Activated CD8-positive, alpha-beta T cell treated with anti-CD3 and anti-CD28 coated beads for 36 hours (primary cell): ENCODE measurements around the gene TBC1D1. TPM values are rescaled to one million over a fixed set of nuclear protein-coding genes. Genes with fewer than 3 reads are reported as not detected.
"Not testable (repeated sequence)": the region's sequence is repeated elsewhere in the genome, so short reads cannot be mapped to it uniquely, and the experiment has no call there.

Experiments
- ATAC-seq: fragments of 200-7000 bp; cut with Tn5 transposase; one replicate; pipeline ENCODE4 v1.10.0; 2021; ENCODE audit warnings: mild to moderate bottlenecking, moderate library complexity
- CTCF ChIA-PET: fragments of 350-600 bp; sonication (Branson Sonifier 250); formaldehyde crosslinking; loops from one replicate; lab custom pipeline; 2021; ENCODE audit warnings: antibody characterized with exemption; lab: Charles Lee
- POLR2A ChIA-PET: fragments of 350-600 bp; sonication (Branson Sonifier 250); formaldehyde crosslinking; loops from one replicate; lab custom pipeline; 2021; ENCODE audit warnings: antibody characterized with exemption; lab: Charles Lee
- DNase-seq: peaks from one replicate; pipeline ENCODE4 v3.0.0-alpha.2; 2020
- H3K27ac Mint-ChIP-seq: one replicate; pipeline ENCODE4 v1.8.0; 2021; ENCODE audit warnings: mild to moderate bottlenecking, mixed read lengths
- H3K27me3 Mint-ChIP-seq: one replicate; pipeline ENCODE4 v1.8.0; 2021; ENCODE audit warnings: mixed read lengths
- H3K36me3 Mint-ChIP-seq: one replicate; pipeline ENCODE4 v1.8.0; 2021; ENCODE audit warnings: low read depth, mixed read lengths
- H3K4me1 Mint-ChIP-seq: one replicate; pipeline ENCODE4 v1.8.0; 2021; ENCODE audit warnings: low read depth, mixed read lengths
- H3K4me3 Mint-ChIP-seq: one replicate; pipeline ENCODE4 v1.8.0; 2021; ENCODE audit warnings: mild to moderate bottlenecking, moderate library complexity, mixed read lengths
- H3K9me3 Mint-ChIP-seq: one replicate; pipeline ENCODE4 v1.8.0; 2021; ENCODE audit warnings: mixed read lengths
- intact Hi-C: fragments of 100-400 bp; cut with micrococcal nuclease; formaldehyde crosslinking; loops from one replicate; pipeline ENCODE4 v1.10.0; 2022
- total RNA-seq, 2 experiments: library from RNA; stranded (reverse); gene quantifications; one replicate each; pipeline ENCODE4 v1.2.3, GENCODE V29; 2021
- TF ChIP-seq, protein P1 (sequence below): fragments of 200-600 bp; IDR thresholded peaks from one replicate; pipeline ENCODE4 v1.8.0; 2022; ENCODE audit warnings: antibody characterized with exemption, mild to moderate bottlenecking

TBC1D1 gene
- total RNA-seq, 2 experiments from 2014 or later: 79.4 to 91.4 TPM

DNA sequence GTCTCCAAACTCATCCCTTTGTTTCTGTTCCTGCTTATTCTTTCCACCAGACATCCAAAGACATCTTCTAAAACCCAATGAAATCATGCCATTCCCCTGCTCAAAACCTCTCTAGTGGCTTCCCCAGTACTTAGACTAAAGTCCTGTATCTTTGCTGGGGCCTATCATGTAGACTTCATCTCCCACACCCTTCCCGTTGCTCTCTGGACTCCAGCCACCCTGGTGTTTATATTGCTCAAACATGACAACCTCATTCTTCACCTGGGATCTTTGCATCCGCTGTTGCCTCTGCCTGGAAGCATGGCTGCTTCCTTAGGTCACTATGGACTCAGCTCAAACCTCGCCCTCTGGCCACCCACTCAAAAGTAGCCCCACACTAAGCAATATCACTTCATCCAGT, 23.7 kb downstream of the TBC1D1 start:
- ChIA-PET POLR2A (interaction anchor here (1.1 kb wide), 1 partner anchor 38 kb away, joined by 4 read pairs; no protein-coding TSS in a partner anchor), CTCF (no interaction called here)
- no peak for ATAC-seq
- Mint-ChIP-seq H3K36me3 (no peaks in the 10 kb centered on the region), H3K4me1 (peaks cover 16% of the 10 kb centered on the region), H3K27ac (no peak overlapping the region), H3K4me3 (no peak overlapping the region), H3K9me3 (no peaks in the 10 kb centered on the region), H3K27me3 (no peaks in the 10 kb centered on the region)
- intact Hi-C loops: no loop called here
- TF ChIP-seq, protein P1, sequence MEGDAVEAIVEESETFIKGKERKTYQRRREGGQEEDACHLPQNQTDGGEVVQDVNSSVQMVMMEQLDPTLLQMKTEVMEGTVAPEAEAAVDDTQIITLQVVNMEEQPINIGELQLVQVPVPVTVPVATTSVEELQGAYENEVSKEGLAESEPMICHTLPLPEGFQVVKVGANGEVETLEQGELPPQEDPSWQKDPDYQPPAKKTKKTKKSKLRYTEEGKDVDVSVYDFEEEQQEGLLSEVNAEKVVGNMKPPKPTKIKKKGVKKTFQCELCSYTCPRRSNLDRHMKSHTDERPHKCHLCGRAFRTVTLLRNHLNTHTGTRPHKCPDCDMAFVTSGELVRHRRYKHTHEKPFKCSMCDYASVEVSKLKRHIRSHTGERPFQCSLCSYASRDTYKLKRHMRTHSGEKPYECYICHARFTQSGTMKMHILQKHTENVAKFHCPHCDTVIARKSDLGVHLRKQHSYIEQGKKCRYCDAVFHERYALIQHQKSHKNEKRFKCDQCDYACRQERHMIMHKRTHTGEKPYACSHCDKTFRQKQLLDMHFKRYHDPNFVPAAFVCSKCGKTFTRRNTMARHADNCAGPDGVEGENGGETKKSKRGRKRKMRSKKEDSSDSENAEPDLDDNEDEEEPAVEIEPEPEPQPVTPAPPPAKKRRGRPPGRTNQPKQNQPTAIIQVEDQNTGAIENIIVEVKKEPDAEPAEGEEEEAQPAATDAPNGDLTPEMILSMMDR: no peak
- no peak for DNase-seq

DNA sequence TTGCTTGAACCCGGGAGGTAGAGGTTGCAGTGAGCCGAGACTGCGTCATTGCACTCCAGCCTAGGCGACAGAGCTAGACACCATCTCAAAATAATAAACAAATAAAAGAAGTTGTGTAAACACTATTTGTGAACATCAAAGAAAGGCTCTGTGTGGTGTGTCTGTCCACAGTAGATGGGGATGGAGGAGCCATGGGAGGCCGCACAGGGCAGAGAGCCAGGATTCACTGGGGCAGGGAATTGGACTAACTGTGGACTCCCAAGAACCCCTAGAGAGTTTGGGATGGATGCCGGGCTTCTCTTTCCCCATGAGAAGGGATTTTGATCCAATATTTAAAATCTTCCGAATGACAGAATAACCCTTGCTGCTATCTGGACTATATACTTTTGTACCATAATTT, 26.5 kb downstream of the TBC1D1 start:
- no peak overlapping the region for H3K27ac Mint-ChIP-seq
- ChIA-PET CTCF (interaction anchor here (1.0 to 1.2 kb wide), 2 partner anchors 11 to 61 kb away, joined by 3 read pairs; no protein-coding TSS in a partner anchor), POLR2A (no interaction called here)
- H3K27me3 Mint-ChIP-seq: no peaks in the 10 kb centered on the region
- DNase-seq (no peak), ATAC-seq (no peak)
- peaks cover 5% of the 10 kb centered on the region for H3K36me3 Mint-ChIP-seq
- peaks cover 14% of the 10 kb centered on the region for H3K4me1 Mint-ChIP-seq
- intact Hi-C loops: no loop called here
- TF ChIP-seq, protein P1: no peak
- no peak overlapping the region for H3K4me3 Mint-ChIP-seq
- no peaks in the 10 kb centered on the region for H3K9me3 Mint-ChIP-seq

DNA sequence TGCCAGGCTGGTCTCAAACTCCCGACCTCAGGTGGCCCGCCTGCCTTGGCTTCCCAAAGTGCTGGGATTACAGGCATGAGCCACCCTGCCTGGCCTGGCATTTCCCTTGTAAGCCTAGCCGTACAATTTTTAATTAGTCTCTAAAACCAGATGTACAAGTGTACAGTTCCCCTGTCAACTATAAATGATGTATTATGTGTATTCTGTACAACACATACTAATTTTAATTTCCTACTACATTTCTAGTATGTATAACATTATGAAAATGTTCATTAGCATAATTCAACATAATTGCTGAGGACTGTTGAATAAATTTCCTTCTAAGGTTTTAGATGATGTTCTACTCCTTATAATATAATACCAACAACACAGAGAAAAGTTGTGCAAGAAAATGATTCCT, 27.8 kb downstream of the TBC1D1 start:
- peaks cover 16% of the 10 kb centered on the region for H3K4me1 Mint-ChIP-seq

DNA sequence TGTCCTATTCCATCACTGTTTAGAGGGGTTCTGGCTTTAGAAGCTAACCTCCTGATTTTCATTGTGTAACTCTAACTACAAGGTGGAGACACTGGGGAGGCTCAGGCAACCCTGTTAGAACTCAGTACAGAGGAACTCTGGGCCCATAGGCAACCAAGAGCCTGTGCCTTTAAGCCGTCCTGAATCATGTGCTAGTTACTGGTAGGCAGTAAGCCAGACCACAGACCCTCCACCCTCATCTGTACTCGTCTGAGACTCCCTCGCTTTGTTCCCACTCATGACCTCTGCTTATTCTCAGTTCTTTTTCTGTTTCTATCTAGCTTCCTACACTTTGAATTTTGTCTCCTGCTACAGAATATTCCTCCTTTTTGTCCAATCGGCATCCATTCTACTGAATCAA, 31.4 kb downstream of the TBC1D1 start:
- Mint-ChIP-seq H3K4me1 (peaks cover 18% of the 10 kb centered on the region), H3K4me3 (no peak overlapping the region), H3K36me3 (peaks cover 17% of the 10 kb centered on the region), H3K27ac (no peak overlapping the region), H3K9me3 (no peaks in the 10 kb centered on the region), H3K27me3 (no peaks in the 10 kb centered on the region)
- POLR2A ChIA-PET: interaction anchor here (1.0 to 1.5 kb wide), 3 partner anchors 10 to 22 kb away, joined by 4 to 5 read pairs (median 4); no protein-coding TSS in a partner anchor
- CTCF ChIA-PET: interaction anchor here (1.3 kb wide), 1 partner anchor 10 kb away, joined by 3 read pairs; no protein-coding TSS in a partner anchor
- ATAC-seq: no peak
- peak; percentile 10 for DNase-seq
- TF ChIP-seq, protein P1: no peak
- intact Hi-C loops: no loop called here

More for the DNA sequence above, 27.8 kb downstream of the TBC1D1 start:
- Mint-ChIP-seq H3K36me3 (peaks cover 11% of the 10 kb centered on the region), H3K4me3 (no peak overlapping the region), H3K9me3 (no peaks in the 10 kb centered on the region), H3K27me3 (no peaks in the 10 kb centered on the region), H3K27ac (no peak overlapping the region)
- ChIA-PET CTCF (no interaction called here), POLR2A (no interaction called here)
- ATAC-seq: no peak
- TF ChIP-seq, protein P1: no peak
- intact Hi-C loops: no loop called here
- DNase-seq: no peak

DNA sequence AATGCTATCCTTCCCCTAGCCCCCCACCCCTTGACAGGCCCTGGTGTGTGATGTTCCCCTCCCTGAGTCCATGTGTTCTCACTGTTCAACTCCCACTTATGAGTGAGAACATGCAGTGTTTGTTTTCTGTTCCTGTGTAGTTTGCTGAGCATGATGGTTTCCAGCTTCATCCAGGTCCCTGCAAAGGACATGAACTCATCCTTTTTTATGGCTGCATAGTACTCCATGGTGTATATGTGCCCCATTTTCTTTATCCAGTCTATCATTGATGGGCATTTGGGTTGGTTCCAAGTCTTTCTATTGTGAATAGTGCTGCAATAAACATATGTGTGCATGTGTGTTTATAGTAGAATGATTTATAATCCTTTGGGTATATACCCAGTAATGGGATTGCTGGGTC, 32.2 kb downstream of the TBC1D1 start:
- H3K9me3 Mint-ChIP-seq, DNase-seq, H3K27ac Mint-ChIP-seq, H3K27me3 Mint-ChIP-seq, intact Hi-C loops, ATAC-seq, H3K4me3 Mint-ChIP-seq: not testable (repeated sequence)
- ChIA-PET POLR2A (interaction anchor here (1.1 kb wide), 1 partner anchor 20 kb away, joined by 3 read pairs; no protein-coding TSS in a partner anchor), CTCF (interaction anchor here (1.3 kb wide), 1 partner anchor 9 kb away, joined by 3 read pairs; no protein-coding TSS in a partner anchor)
- peaks cover 17% of the 10 kb centered on the region for H3K36me3 Mint-ChIP-seq
- H3K4me1 Mint-ChIP-seq: peaks cover 23% of the 10 kb centered on the region
